DMS153 treated with DMSO at 0.1 percent for 48 hours (cell line): Measurements from ENCODE around the gene PTGER3.
"Not testable (repeated sequence)": the region's sequence is repeated elsewhere in the genome, so short reads cannot be mapped to it uniquely, and the experiment has no call there.

Experiments
- DNase-seq: peaks from one replicate; lab custom pipeline; 2025; ENCODE audit not compliant: unreplicated experiment; lab: John Stamatoyannopoulos, UW

The PTGER3 gene

DNA sequence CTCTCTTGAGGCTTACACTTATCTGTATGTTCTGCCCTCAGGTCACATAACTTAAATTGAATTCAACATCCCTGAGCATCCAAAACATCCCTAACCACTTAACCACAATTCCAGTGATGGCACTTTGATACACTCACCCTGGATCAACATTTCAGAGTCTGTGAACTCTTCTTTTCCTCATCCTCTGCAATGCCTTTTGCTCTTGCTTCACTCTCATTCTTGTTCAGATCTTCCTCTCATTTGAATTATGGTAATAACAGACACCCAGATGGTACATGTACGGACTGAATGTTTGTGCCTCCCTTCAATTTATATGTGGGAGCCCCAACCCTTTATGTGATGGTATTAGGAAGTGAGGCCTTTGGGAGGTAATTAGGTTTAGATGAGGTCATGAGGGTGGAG lies 33.4 kb downstream of the PTGER3 start:
- no peak for DNase-seq

DNA sequence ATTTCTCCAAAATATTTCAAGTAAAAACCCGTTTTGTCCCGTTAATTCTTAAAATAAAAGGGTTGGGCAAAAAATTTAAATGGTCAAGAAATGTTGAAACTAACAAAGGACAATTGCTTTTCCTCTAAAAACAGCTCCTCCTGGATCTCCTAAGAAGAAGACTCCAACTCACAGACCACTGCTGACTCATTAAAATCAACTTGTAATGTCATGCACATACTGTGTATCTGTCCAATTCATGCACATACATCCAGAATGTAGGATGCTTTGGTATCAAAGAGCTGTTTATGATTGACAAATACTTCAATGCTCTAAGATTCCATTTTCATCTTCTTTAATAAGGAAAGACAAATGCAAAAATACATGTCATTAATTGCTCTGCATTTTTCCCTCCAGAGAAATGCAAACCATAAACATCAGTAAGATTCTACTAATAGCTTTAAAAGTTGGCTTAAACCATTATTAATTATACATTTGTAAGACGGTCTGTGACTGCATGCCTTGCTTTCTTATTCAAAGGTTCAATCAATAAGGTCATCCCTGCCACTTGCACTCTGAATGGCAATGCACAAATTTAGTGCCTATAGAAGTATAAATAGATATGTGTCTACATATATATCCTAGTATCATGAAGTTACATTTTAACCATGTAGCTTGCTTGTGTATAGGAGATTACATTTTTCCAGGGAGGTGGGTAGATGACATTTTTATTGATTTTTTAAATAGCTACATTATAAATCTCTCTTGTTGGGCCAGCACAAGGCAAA lies 44.7 kb downstream of the PTGER3 start:
- no peak for DNase-seq

DNA sequence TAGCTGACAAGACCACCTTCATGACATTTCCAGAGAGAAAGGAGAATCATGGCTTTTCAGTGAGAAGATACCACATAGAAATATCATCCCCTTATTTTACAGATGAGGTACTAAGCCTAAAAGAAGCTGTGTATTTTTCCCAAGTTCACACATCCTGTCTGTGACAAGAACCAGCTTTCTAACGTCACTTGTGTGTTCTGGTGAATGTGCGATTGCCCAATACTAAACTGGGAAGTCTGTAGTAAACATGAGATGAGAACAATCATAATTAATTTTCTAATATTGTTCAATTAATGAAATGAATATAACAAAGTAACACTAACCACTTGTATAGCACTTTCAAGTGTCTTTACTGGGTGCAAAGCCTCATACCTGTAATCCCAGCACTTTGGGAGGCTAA lies 46.0 kb downstream of the PTGER3 start:
- DNase-seq, result no peak

DNA sequence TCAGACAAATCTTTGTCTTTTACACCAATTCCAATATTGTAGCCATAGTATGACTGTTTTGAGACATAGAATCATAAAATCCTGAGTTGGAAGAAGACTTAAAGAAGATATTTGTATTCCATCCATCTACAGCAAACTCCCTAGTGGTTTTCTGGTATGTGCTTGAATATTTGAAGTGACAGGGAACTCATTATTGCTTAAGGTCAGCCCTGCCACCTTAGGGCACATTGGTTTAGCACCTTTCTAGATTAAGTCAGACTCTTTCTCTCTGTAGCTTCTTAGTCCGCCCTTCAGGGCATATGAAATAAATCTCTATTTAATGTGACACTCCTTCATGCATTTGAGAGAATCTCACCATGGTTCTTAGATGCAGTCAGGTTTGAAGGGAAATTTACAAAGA lies 49.8 kb downstream of the PTGER3 start:
- DNase-seq, result no peak

DNA sequence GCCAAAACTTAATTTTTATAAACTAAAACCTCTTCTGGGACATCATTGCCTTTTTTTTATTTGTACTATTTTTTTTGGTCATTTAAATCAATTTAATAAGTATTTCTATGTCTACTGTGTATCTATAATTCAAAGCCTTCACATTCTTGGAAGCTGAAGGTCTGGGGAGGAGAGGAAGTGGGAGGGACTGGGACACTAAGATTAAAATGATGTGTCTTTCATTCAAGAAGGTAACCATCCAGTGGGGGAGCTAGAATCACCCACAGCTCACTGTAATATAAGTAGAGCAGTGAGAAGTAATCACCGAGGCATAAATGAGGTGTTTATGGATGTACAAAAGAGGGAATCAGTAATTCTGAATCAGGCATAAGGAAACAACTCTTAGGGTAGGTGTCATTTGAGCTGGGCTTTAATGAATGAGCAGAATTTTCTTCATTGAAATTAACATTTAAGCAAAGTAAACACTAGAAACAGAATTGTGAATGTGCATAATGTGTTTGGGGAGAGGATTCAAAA lies 52.8 kb downstream of the PTGER3 start:
- no peak for DNase-seq

DNA sequence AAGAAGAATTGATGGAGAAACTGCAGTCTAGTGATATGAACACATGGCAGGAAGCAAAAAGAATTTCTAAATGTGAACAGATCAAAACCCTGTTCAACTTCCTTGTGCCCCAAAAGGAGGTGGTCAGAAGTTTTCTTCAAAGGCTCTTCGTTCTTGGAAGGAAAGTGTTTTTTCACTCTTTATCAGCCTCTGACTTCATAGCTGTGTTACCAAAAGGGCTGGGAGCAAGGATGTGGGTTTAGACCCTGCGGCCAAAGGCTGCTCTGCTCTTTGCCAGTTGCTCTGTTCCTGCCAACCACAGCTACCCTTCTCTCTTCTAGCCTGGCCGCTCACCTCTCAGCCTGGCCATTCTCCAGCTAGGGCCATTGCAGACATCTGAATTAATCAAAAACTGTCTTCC lies 53.8 kb downstream of the PTGER3 start:
- no peak for DNase-seq

DNA sequence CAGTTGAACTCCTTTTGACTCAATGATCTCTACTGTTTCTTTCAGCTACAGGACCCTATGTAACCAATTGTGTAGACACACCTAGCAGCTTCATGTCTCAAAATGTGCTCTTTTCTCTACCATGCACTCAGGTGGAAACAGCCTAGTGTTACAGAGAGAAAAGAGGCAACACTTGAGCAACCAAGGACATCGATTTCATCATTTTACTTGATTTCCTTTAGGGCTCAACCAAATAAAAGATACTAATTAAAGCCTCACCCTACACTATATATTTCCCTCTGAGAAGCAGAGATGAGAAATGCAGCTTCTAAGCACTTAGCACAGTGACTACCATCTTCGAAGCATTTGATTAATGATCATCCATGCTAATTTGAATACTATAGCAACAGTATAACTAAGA lies 55.1 kb downstream of the PTGER3 start:
- DNase-seq, result no peak

DNA sequence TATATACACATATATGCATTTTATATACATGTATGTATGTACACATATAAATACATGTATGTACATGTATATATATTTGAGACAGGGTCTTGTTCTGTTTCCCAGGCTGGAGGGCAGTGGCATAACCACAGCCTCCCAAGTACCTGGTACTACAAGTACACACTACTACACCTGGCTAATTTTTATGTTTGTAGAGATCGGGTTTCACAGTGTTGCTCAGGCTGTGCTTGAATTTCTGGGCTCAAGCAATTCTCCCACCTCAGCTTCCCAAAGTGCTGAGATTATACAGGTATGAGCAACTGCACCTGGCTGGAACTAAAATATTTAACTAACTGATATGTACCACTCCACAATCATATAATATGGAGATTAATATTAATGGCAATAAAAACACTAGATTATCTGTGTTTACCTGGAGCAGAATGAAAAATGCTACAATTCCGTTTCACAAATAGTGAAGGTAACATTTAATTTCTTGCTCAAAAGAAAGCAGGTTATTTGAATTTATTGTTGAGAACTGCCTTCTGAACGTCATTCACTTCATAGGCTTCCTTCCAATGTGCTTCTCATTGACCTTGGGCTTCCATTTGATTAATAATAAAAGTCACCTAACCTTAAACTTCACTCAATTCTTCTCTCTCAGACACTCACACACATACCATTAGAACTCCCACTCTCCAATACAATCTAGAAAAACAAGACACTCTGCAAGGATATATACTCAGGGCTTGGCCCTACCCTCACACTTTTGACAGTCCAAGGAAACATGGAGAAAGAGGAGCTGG lies 57.0 kb downstream of the PTGER3 start:
- DNase-seq, result peak; percentile 32

DNA sequence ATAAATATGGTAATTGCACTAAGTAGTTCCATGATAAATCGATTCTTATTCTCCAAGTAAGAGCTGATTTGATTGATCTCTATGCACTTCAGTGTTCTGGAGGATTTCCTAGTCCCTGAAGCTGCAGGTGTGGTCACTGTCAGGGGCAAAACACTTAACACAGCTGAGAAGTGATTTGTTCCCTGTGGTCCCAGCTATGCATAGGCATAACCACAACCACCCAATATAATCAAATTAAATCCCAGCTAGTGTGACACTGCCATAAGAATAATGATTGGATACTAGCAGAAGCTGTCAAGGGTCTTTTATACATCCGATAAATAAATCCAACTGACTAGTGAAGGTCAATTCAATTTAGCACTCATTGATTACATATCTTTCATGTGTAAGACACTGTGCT lies 60.1 kb downstream of the PTGER3 start:
- no peak for DNase-seq

DNA sequence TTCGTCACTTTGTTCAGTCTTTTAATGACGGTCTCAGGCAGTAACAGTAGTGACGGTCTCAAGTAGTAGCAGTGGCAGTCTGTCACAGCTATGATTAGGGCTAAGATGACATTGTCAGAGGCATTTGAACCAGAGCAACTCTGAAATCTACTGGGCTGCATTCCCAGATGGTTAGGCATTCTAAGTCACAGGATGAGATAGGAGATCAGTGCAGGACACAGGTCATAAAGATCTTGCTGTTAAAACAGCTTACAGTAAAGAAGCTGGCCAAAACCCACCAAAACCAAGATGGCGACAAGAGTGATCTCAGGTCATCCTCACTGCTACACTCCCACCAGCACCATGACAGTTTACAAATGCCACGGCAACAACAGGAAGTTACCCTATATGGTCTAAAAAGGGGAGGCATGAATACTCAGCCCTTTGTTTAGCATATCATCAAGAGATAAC lies 61.8 kb downstream of the PTGER3 start:
- DNase-seq, result not testable (repeated sequence)

DNA sequence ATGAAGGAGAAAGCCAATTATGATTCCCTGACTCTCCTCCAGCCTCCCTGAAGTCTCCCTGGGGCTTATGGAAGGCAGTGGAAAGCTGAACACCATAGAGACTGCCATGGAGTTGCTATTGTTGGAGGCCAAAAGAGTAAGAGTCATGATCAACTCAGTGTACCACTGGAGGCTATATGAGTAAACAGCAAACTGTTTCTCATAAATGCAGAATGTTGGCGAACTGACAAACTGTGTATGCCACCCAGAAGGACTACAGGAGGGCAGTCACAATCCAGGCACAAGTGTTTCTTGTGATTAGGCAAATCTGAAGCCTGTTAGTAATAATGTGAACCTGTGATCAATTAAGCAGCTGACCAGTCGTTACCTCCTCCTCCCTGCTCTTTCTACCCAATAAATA lies 62.3 kb downstream of the PTGER3 start:
- DNase-seq, result not testable (repeated sequence)

DNA sequence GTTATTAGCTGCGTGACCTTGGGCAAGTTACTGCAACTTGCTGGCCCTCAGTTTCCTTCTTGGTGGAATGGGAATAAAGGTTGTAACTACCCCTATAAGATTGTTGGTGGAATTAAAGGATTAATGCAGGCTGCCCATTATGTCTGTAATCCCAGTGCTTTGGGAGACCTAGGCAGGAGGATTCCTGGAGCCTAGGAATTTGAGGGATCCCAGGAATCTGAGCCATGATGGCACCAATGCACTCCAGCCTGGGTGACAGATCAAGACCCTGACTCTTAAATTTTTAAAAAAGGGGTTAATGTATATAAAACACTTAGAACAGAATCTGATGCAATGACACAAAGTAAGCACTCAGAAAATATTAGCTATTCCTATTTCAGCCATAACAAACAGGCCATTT lies 67.3 kb downstream of the PTGER3 start:
- no peak for DNase-seq

DNA sequence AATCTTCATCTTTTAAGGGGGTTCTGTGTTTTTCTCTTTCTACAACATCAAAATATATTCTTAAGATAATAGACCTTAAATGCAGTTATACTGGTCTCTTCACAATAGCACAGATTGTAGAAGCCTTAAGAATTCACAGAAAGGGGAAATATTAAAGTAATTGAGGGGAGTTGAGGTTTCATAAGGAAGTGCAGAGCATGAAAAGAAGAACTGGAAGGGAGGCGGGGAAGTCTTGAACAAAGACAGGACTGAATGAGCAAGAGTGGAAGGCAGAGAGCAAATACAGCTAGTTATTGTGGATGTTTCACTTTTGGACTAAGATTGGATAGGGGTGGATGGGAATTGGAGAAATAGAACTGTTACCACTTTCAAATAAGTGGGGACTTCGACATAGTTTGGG lies 67.7 kb downstream of the PTGER3 start:
- no peak for DNase-seq

DNA sequence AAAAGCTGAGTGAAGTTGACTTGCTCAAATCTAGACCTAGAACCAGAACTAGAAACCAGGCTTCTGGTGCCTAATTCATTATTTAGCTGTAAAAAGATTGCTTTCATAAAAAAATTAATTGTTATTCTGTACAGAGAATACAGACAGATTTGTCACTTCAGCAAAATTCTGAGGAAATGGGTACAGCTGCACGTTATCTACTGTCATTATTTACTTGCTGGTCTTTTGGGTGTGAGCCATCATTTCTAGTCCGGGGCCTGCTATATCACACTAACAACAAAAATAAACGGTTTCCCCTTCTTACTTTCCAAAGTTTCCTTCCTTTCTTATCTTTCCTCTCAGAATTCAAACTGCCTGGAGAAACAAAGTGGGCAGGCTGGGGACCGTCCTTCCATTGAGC lies 68.3 kb downstream of the PTGER3 start:
- no peak for DNase-seq

DNA sequence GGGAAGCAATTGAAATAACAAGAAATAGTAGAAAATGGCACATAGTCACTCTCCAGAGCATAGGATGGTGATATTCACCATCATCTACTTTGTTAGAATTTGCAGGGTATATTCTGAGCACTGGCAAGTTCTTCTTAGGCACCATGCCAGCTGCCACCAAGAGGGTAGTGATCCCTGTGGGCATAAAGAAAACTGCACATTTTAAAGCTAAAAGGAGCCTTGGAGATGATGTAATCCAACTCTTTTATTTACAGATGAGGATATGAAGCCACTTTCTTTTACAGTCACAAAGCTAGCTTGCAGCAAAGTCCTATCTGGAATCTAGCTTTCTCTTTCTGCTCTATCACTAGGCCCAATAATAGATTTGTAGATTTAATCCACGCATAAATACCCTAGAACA lies 69.0 kb downstream of the PTGER3 start:
- no peak for DNase-seq

DNA sequence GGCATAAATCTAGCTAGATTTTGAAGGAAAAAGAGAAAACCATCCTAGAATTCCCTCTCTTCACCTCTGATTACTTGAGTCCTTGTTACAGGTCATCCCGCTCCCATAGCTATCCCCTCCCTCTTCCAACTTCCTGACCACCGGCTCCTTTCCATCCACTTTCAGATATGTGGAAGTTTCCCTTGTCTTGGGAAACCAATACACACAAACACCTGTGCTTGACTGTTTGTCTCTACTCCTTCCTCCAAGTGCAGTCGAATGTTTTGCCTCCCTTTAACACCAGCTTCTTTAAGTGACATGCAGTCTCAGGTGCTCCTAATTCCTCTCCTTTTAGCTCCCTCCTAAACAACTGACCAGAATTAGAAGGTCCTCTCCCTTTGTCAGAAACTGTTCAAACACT lies 70.0 kb downstream of the PTGER3 start:
- DNase-seq, result no peak

DNA sequence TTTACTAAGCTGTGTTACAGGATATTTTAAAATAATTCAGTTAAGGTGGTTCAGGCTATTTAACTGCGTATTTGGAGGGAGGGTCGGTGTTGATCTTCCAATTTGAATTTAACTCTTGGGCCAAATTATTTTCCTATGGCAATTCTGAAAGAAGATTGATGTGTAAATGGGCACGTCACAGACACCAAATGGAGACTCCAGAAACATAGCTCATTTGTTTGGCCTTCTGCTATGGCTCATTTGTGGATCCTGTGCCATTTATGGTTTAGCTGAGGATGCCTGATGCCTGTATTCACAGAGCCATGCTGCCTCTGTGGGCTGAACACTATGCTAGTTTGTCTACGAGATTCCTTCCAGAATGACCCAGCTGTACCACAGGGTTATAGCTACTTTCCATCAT lies 70.6 kb downstream of the PTGER3 start:
- DNase-seq, result no peak

DNA sequence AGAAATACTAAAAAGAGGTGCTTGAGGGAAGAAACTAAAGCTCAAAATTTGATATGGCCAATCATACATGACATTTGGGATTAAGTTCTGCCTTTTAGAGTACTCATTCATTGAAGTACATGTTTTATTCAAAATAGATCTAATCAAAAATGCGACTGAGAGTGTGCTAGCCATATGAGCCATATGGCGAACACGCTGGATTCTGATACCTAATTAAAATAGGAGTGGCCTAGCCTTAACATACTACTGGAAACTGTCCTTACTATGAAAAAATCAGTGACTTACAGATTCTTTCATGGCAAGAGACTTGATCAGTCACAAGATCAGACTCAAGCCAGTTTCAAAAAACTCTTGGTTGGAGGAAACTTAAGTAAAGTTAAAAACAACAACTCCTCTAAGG lies 73.9 kb downstream of the PTGER3 start:
- no peak for DNase-seq

DNA sequence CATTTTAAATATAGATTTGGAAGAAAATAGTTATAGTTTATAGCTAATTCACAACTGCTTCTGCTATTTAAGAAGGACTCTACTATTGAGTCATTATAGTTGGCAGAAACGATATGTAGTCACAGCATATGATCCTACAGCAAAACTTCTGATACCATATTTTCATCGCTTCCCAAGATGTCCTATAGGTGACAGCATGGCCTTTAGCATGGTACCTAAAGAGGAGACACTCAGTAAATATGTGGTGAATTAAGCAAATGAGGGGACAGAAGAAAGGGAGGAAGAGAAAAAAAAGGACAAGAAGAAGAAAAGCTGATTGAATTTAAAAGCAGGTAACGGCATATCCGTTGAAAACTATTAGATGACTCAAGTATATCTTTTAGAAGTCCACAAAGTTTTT lies 77.2 kb downstream of the PTGER3 start:
- DNase-seq, result no peak

DNA sequence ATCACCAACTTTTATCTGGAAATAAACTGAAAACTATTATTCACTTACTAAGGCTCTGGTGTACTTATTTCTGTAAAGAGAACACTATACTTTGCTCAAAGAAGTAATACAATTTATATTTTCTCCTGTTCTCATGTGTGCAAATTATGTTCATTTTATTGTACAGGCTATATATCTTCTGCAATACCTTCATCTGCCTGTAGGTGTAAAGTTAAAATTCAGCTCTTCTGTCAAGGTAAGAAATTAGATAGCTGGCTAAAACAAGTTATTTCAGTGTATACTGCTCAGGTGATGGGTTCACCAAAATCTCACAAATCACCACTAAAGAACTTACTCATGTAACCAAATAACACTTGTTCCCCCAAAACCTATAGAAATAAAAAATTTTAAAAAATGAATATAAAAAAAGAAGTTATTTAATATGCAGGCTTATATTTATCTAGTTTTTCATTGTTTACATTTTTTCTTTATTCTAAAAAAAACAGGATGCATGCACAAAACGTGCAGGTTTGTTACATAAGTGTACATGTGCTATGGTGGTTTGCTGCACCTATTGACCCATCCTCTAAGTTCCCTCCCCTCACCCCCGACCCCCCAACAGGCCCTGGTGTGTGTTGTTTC lies 81.5 kb downstream of the PTGER3 start:
- DNase-seq, result peak; percentile 9

DNA sequence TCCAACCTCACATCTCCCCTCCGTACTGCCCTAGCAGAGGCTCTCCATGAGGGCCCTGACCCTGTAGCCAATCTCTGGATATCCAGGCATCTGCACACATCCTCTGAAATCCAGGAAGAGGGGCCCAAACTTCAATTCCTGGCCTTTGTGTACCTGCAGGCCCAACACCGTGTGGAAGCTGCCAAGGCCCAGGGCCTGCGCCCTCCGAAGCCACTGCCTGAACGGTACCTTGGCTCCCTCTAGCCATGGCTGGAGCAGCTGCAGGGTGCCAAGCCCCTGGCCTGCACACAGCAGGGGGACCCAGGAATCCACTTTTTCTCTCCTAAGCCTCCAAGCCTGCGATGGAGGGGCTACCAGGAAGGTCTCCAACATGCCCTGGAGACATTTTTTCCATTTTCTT lies 84.2 kb downstream of the PTGER3 start:
- DNase-seq, result no peak
